HepG2 (cell line): Measurements from ENCODE around the gene FXYD6. TPM values are rescaled to one million over a fixed set of nuclear protein-coding genes. Genes with fewer than 3 reads are reported as not detected.

Experiments used
- CAMTA2 ChIP-seq: sonication (generic); formaldehyde crosslinking; IDR thresholded peaks from 2 replicates; pipeline ENCODE4 v1.4.0; 2020; ENCODE audit warnings: mild to moderate bottlenecking, missing genetic modification reagents, borderline replicate concordance
- CEBPZ ChIP-seq: IDR thresholded peaks from 2 replicates; pipeline ENCODE4 v1.6.1; 2012; ENCODE audit warnings: low read length, improper control_type of control experiment
- FOSL2 ChIP-seq: sonication (generic); formaldehyde crosslinking; IDR thresholded peaks from 2 replicates; pipeline ENCODE4 v1.4.0; 2020; ENCODE audit warnings: missing genetic modification reagents
- FOXO4 ChIP-seq: sonication (generic); formaldehyde crosslinking; conservative IDR thresholded peaks from 2 replicates; pipeline ENCODE4 v1.8.1; 2023; ENCODE audit warnings: missing genetic modification reagents
- GTF2F1 ChIP-seq: fragments of 150-350 bp; IDR thresholded peaks from 2 replicates; pipeline ENCODE4 v1.6.1; 2014; ENCODE audit warnings: low read length
- GZF1 ChIP-seq: sonication (generic); formaldehyde crosslinking; IDR thresholded peaks from 2 replicates; pipeline ENCODE4 v1.5.1; 2020; ENCODE audit warnings: mild to moderate bottlenecking, missing genetic modification reagents
- HNRNPL ChIP-seq: fragments of 200-400 bp; formaldehyde crosslinking; IDR thresholded peaks from 2 replicates; pipeline ENCODE4 v1.6.1; 2017; ENCODE audit warnings: mild to moderate bottlenecking, low read depth, low read length
- MLLT10 ChIP-seq: sonication (generic); formaldehyde crosslinking; IDR thresholded peaks from 2 replicates; pipeline ENCODE4 v1.4.0; 2020; ENCODE audit warnings: missing genetic modification reagents
- NR1H2 ChIP-seq: sonication (generic); formaldehyde crosslinking; IDR thresholded peaks from 2 replicates; pipeline ENCODE4 v1.8.1; 2022; ENCODE audit warnings: low read depth, missing genetic modification reagents, borderline replicate concordance
- RAD51 ChIP-seq: fragments of 450-650 bp; IDR thresholded peaks from 2 replicates; pipeline ENCODE4 v1.6.1; 2016; ENCODE audit warnings: borderline replicate concordance
- SOX6 ChIP-seq, 2 experiments: fragments of 450-650 bp in 1 of 2; sonication (generic) in 1 of 2; formaldehyde crosslinking in 1 of 2; IDR thresholded peaks; 2 replicates each; pipeline versions ENCODE4 v1.4.0 to v1.6.1; 2017 to 2020; ENCODE audit warnings: antibody characterized with exemption in 1 of 2, mild to moderate bottlenecking in 1 of 2, missing genetic modification reagents in 1 of 2
- U2AF1 ChIP-seq: fragments of 200-400 bp; formaldehyde crosslinking; optimal IDR thresholded peaks from 2 replicates; pipeline ENCODE3; 2017; ENCODE audit warnings: mild to moderate bottlenecking, low read depth, low read length
- ZNF101 ChIP-seq: sonication (generic); formaldehyde crosslinking; IDR thresholded peaks from 2 replicates; pipeline ENCODE4 v1.4.0; 2020; ENCODE audit warnings: mild to moderate bottlenecking, low read depth, missing genetic modification reagents, borderline replicate concordance
- ZNF317 ChIP-seq: sonication (generic); formaldehyde crosslinking; IDR thresholded peaks from 2 replicates; pipeline ENCODE4 v1.5.0; 2020; ENCODE audit warnings: mild to moderate bottlenecking, missing genetic modification reagents
- ZNF337 ChIP-seq: sonication (generic); formaldehyde crosslinking; IDR thresholded peaks from 2 replicates; pipeline ENCODE4 v1.5.1; 2020; ENCODE audit warnings: missing genetic modification reagents, low read depth, mild to moderate bottlenecking, borderline replicate concordance
- ZNF34 ChIP-seq: sonication (generic); formaldehyde crosslinking; IDR thresholded peaks from 2 replicates; pipeline ENCODE4 v1.4.0; 2020; ENCODE audit warnings: mild to moderate bottlenecking, missing genetic modification reagents, borderline replicate concordance
- ZNF737 ChIP-seq: sonication (generic); formaldehyde crosslinking; IDR thresholded peaks from 2 replicates; pipeline ENCODE4 v1.5.0; 2020; ENCODE audit warnings: missing genetic modification reagents, mild to moderate bottlenecking, borderline replicate concordance
- polyA plus RNA-seq, 8 experiments: library from polyadenylated mRNA; depleted of rRNA in 3 of 8; stranded (reverse) in 7 of 8; unstranded in 1 of 8; fragments of >200 nt; fragmentation: Illumina TruSeq in 4 of 8; extraction: Trizol in 4 of 8; gene quantifications; 2 replicates each; pipeline versions ENCODE4 v1.2.1 to v1.2.3, GENCODE V29; 2011 to 2016; ENCODE audit warnings: low read depth in 4 of 8, missing spikeins in 1 of 8, mixed read lengths in 1 of 8; ENCODE audit not compliant: insufficient read depth in 1 of 8
- total RNA-seq, 5 experiments: library from RNA; depleted of rRNA; stranded (reverse); fragments of >200 nt; fragmentation: Illumina TruSeq; extraction: Trizol; gene quantifications; 2 replicates each; pipeline ENCODE4 v1.2.3, GENCODE V29; 2016; ENCODE audit warnings: low read depth in 1 of 5
- TF ChIP-seq, protein P1 (sequence below): sonication (generic); formaldehyde crosslinking; IDR thresholded peaks from 2 replicates; pipeline ENCODE4 v1.8.0; 2022; ENCODE audit warnings: mild to moderate bottlenecking, missing genetic modification reagents; ENCODE audit not compliant: insufficient replicate concordance
- TF ChIP-seq, protein P2 (sequence below): sonication (generic); formaldehyde crosslinking; IDR thresholded peaks from 2 replicates; pipeline ENCODE4 v1.5.0; 2020; ENCODE audit warnings: missing genetic modification reagents
- TF ChIP-seq, protein P3 (sequence below): sonication (generic); formaldehyde crosslinking; IDR thresholded peaks from 2 replicates; pipeline ENCODE4 v1.8.0; 2022; ENCODE audit warnings: missing genetic modification reagents, mild to moderate bottlenecking, borderline replicate concordance

The FXYD6 gene
- total and polyA plus RNA-seq, 2 of the 13 experiments (the other 11 are each of a cell fraction or from before 2014, with no cell fraction given) = not detected

- TF ChIP-seq GTF2F1 = no peak
- TF ChIP-seq, protein P1, sequence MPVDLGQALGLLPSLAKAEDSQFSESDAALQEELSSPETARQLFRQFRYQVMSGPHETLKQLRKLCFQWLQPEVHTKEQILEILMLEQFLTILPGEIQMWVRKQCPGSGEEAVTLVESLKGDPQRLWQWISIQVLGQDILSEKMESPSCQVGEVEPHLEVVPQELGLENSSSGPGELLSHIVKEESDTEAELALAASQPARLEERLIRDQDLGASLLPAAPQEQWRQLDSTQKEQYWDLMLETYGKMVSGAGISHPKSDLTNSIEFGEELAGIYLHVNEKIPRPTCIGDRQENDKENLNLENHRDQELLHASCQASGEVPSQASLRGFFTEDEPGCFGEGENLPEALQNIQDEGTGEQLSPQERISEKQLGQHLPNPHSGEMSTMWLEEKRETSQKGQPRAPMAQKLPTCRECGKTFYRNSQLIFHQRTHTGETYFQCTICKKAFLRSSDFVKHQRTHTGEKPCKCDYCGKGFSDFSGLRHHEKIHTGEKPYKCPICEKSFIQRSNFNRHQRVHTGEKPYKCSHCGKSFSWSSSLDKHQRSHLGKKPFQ (CRISPR knock-in tag) = no peak
- no peak for TF ChIP-seq MLLT10 (CRISPR knock-in tag)
- TF ChIP-seq HNRNPL = peak; percentile 66; the same call in 1 of the 2 replicates
- TF ChIP-seq ZNF337 = no peak
- no peak for TF ChIP-seq NR1H2 (CRISPR knock-in tag)
- TF ChIP-seq ZNF737 (CRISPR knock-in tag) = no peak
- TF ChIP-seq, protein P2, sequence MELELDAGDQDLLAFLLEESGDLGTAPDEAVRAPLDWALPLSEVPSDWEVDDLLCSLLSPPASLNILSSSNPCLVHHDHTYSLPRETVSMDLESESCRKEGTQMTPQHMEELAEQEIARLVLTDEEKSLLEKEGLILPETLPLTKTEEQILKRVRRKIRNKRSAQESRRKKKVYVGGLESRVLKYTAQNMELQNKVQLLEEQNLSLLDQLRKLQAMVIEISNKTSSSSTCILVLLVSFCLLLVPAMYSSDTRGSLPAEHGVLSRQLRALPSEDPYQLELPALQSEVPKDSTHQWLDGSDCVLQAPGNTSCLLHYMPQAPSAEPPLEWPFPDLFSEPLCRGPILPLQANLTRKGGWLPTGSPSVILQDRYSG (CRISPR knock-in tag) = no peak
- TF ChIP-seq, protein P3, sequence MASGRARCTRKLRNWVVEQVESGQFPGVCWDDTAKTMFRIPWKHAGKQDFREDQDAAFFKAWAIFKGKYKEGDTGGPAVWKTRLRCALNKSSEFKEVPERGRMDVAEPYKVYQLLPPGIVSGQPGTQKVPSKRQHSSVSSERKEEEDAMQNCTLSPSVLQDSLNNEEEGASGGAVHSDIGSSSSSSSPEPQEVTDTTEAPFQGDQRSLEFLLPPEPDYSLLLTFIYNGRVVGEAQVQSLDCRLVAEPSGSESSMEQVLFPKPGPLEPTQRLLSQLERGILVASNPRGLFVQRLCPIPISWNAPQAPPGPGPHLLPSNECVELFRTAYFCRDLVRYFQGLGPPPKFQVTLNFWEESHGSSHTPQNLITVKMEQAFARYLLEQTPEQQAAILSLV = 0 out of 2 replicates have a peak, but pooled peaks have one; percentile 20
- TF ChIP-seq FOSL2 (CRISPR knock-in tag) = peak; percentile 6; the same call in 1 of the 2 replicates
- no peak for TF ChIP-seq ZNF317 (CRISPR knock-in tag)
- no peak for TF ChIP-seq RAD51
- no peak for TF ChIP-seq FOXO4 (CRISPR knock-in tag)
- TF ChIP-seq ZNF101 (CRISPR knock-in tag) = no peak
- TF ChIP-seq CAMTA2 (CRISPR knock-in tag) = no peak
- TF ChIP-seq SOX6 (IDR thresholded peaks at IDR 0.05) = no peak
- no peak for TF ChIP-seq SOX6 (CRISPR knock-in tag; IDR thresholded peaks at IDR 0.05)
- peak; percentile 18 for TF ChIP-seq U2AF1
- TF ChIP-seq ZNF34 (CRISPR knock-in tag) = no peak
- TF ChIP-seq CEBPZ = no peak
- TF ChIP-seq GZF1 (CRISPR knock-in tag) = 0 out of 2 replicates have a peak, but pooled peaks have one; percentile 25
These were observed 60.2 kb downstream of the FXYD6 start (continued) for GRCh38 chr11:117816151-117816741.
